ENCODE measurements around the gene ZNF584. TPM values are rescaled to one million over a fixed set of nuclear protein-coding genes. Genes with fewer than 3 reads are reported as not detected.
"Not testable (repeated sequence)": the region's sequence is repeated elsewhere in the genome, so short reads cannot be mapped to it uniquely, and the experiment has no call there.

The ZNF584 gene
- total RNA-seq, 1 donor from 2014 or later: 8.2 TPM

GRCh38 chr19:58439576-58440554 lies 31.4 kb downstream of the ZNF584 start, which contains the start of gene ZNF132:
TSS of gene ZNF132 (minus strand) at chr19:58440153. CDS start at chr19:58439821, 332 bp downstream.
- no peaks in the 10 kb centered on the region for H3K27me3 ChIP-seq (ENCODE audit: control insufficient read depth, insufficient read depth, low read length)
- peaks cover 1% of the 10 kb centered on the region for H3K36me3 ChIP-seq (ENCODE audit: control insufficient read depth, insufficient read depth, low read length)
- TF ChIP-seq, protein P1, sequence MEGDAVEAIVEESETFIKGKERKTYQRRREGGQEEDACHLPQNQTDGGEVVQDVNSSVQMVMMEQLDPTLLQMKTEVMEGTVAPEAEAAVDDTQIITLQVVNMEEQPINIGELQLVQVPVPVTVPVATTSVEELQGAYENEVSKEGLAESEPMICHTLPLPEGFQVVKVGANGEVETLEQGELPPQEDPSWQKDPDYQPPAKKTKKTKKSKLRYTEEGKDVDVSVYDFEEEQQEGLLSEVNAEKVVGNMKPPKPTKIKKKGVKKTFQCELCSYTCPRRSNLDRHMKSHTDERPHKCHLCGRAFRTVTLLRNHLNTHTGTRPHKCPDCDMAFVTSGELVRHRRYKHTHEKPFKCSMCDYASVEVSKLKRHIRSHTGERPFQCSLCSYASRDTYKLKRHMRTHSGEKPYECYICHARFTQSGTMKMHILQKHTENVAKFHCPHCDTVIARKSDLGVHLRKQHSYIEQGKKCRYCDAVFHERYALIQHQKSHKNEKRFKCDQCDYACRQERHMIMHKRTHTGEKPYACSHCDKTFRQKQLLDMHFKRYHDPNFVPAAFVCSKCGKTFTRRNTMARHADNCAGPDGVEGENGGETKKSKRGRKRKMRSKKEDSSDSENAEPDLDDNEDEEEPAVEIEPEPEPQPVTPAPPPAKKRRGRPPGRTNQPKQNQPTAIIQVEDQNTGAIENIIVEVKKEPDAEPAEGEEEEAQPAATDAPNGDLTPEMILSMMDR (IDR thresholded peaks at IDR 0.05; ENCODE audit: insufficient read depth, low read length, severe bottlenecking): no peak
- DNase-seq (ENCODE audit: low read depth) (peak; percentile 99), FAIRE-seq (peak; percentile 97)
- peak within 1 kb of the TSS; percentile 79 for H3K4me3 ChIP-seq (ENCODE audit: low read depth, low read length)

DNA sequence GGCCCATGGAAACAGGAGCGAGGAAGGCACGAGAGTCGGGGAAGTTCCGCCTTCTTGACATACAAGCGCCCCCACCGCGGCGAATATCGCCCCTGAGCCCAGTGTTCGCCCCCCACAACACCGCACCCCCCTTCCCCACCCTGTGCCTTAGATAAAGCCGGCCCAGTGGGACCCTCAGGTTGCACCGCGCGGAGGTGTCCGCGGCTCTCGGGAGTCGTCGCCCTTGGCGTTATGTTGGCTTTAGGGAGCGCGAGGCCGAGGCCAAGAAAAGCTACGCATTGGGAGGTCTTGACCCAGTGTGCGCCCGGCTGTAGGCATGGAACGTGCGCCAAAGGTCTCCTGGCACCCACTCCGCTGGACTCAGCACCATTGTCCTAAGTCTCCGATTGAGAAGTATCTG lies 32.1 kb downstream of the ZNF584 start:
- Histone ChIP-seq H3K27me3 (ENCODE audit: control insufficient read depth, insufficient read depth, low read length) (no peaks in the 10 kb centered on the region), H3K4me3 (ENCODE audit: low read depth, low read length) (peak overlapping the region; percentile 79), H3K36me3 (ENCODE audit: control insufficient read depth, insufficient read depth, low read length) (peaks cover 1% of the 10 kb centered on the region)
- DNase-seq (ENCODE audit: low read depth): no peak
- FAIRE-seq: no peak
- TF ChIP-seq, protein P1 (IDR thresholded peaks at IDR 0.05; ENCODE audit: insufficient read depth, low read length, severe bottlenecking): no peak

- FAIRE-seq: not testable (repeated sequence)
These were observed 34.5 kb downstream of the ZNF584 start for GRCh38 chr19:58442986-58443385.

GRCh38 chr19:58448860-58449259 lies 40.4 kb downstream of the ZNF584 start:
- H3K27me3 ChIP-seq (ENCODE audit: control insufficient read depth, insufficient read depth, low read length); H3K36me3 ChIP-seq (ENCODE audit: control insufficient read depth, insufficient read depth, low read length); H3K4me3 ChIP-seq (ENCODE audit: low read depth, low read length); DNase-seq (ENCODE audit: low read depth); FAIRE-seq: not testable (repeated sequence)

More at GRCh38 chr19:58442986-58443385, 34.5 kb downstream of the ZNF584 start:
- H3K27me3 ChIP-seq (ENCODE audit: control insufficient read depth, insufficient read depth, low read length); H3K4me3 ChIP-seq (ENCODE audit: low read depth, low read length); H3K36me3 ChIP-seq (ENCODE audit: control insufficient read depth, insufficient read depth, low read length); DNase-seq (ENCODE audit: low read depth): not testable (repeated sequence)

DNA sequence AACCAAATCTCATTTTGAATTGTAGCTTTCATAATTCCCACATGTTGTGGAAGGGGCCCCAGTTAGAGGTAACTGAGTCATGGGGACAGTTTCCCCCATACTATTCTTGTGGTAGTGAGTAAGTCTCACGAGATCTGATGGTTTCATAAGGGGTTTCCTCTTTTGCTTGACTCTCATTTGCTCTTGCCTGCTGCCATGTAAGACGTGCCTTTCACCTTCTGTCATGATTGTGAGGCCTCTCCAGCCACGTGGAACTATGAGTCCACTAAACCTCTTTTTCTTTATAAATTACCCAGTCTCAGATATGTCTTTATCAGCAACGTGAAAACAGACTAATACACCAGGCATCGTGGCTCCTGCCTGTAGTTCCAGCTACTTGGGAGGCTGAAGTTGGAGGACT lies 41.5 kb downstream of the ZNF584 start:
- not testable (repeated sequence) for H3K36me3 ChIP-seq (ENCODE audit: control insufficient read depth, insufficient read depth, low read length); H3K4me3 ChIP-seq (ENCODE audit: low read depth, low read length); DNase-seq (ENCODE audit: low read depth); FAIRE-seq; H3K27me3 ChIP-seq (ENCODE audit: control insufficient read depth, insufficient read depth, low read length)

GRCh38 chr19:58450856-58451357 lies 42.5 kb downstream of the ZNF584 start:
- TF ChIP-seq, protein P1 (IDR thresholded peaks at IDR 0.05; ENCODE audit: insufficient read depth, low read length, severe bottlenecking): no peak
- FAIRE-seq (no peak), DNase-seq (ENCODE audit: low read depth) (no peak)
- Histone ChIP-seq H3K4me3 (ENCODE audit: low read depth, low read length) (peak overlapping the region; percentile 87), H3K36me3 (ENCODE audit: control insufficient read depth, insufficient read depth, low read length) (peaks cover 8% of the 10 kb centered on the region), H3K27me3 (ENCODE audit: control insufficient read depth, insufficient read depth, low read length) (no peaks in the 10 kb centered on the region)

GRCh38 chr19:58451358-58452101 lies 43.1 kb downstream of the ZNF584 start, which contains the start of gene ZNF324B:
TSS of gene ZNF324B (plus strand) at chr19:58451622. CDS start at chr19:58453702, 2,080 bp downstream.
- DNase-seq (ENCODE audit: low read depth): peak; percentile 87
- peak within 1 kb of the TSS; percentile 87 for H3K4me3 ChIP-seq (ENCODE audit: low read depth, low read length)
- peaks cover 11% of the 10 kb centered on the region for H3K36me3 ChIP-seq (ENCODE audit: control insufficient read depth, insufficient read depth, low read length)
- no peak for FAIRE-seq
- H3K27me3 ChIP-seq (ENCODE audit: control insufficient read depth, insufficient read depth, low read length): no peaks in the 10 kb centered on the region
- TF ChIP-seq, protein P1 (IDR thresholded peaks at IDR 0.05; ENCODE audit: insufficient read depth, low read length, severe bottlenecking): no peak
